GM12872 (cell line): ENCODE data around the gene ABTB2.

Experiments used
- TF ChIP-seq, protein P1 (sequence below): IDR thresholded peaks from 3 replicates; pipeline ENCODE4 v1.5.1; 2011; ENCODE audit warnings: low read depth, mild to moderate bottlenecking, low read length, moderate library complexity; ENCODE audit not compliant: insufficient read depth

ABTB2 gene

DNA sequence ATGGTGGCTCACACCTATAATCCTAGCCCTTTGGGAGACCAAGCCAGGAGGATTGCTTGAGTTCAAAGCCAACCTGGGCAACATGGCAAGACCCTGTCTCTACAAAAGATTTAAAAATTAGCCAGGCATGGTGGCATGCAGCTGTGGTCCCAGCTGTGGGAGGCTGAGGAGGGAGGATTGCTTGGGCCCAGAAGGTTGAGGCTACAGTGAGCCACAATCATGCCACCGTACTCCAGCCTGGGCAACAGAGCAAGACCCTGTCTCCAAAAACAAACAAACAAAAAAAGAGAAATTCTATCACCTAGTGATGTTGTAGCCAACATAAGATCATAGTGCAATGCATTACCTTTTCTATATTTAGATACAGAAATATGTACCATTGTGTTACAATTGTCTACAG is 138.5 kb downstream of the ABTB2 start:
- TF ChIP-seq, protein P1, sequence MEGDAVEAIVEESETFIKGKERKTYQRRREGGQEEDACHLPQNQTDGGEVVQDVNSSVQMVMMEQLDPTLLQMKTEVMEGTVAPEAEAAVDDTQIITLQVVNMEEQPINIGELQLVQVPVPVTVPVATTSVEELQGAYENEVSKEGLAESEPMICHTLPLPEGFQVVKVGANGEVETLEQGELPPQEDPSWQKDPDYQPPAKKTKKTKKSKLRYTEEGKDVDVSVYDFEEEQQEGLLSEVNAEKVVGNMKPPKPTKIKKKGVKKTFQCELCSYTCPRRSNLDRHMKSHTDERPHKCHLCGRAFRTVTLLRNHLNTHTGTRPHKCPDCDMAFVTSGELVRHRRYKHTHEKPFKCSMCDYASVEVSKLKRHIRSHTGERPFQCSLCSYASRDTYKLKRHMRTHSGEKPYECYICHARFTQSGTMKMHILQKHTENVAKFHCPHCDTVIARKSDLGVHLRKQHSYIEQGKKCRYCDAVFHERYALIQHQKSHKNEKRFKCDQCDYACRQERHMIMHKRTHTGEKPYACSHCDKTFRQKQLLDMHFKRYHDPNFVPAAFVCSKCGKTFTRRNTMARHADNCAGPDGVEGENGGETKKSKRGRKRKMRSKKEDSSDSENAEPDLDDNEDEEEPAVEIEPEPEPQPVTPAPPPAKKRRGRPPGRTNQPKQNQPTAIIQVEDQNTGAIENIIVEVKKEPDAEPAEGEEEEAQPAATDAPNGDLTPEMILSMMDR = no peak

DNA sequence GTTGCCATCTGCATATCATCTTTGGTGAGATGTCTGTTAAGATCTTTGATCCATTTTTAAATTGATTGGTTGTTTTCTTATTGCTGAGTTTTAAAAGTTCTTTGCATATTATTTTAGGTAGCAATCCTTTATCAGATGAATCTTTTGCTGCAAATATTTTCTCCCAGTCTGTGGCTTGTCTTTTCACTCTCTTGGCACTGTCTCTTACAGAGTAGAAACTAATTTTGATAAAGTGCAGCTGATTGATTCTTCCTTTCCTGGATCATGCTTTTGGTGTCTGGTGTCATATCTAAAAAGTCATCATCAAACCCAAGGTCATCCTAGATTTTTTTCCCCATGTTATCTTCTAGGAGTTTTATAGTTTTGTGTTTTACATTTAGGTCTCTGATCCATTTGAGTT is 139.7 kb downstream of the ABTB2 start:
- TF ChIP-seq, protein P1 = no peak

DNA sequence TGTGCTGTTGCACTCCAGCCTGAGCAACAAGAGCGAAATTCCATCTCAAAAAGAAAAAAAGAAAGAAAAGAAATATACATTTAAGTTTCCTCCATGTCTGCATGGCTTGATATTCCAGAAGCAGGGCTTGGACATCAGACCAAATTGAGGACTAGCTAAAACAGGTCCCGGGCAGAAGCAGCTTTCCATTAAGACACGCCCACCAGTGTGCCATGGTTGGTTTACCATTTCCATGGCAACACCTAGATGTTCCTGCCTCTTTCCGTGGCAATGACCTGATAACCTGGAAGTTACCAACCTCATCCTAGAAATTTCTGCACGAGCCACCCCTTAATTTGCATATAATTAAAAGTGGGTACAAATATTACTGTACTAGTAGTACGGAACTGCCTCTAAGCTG is 141.1 kb downstream of the ABTB2 start:
- TF ChIP-seq, protein P1 = no peak

DNA sequence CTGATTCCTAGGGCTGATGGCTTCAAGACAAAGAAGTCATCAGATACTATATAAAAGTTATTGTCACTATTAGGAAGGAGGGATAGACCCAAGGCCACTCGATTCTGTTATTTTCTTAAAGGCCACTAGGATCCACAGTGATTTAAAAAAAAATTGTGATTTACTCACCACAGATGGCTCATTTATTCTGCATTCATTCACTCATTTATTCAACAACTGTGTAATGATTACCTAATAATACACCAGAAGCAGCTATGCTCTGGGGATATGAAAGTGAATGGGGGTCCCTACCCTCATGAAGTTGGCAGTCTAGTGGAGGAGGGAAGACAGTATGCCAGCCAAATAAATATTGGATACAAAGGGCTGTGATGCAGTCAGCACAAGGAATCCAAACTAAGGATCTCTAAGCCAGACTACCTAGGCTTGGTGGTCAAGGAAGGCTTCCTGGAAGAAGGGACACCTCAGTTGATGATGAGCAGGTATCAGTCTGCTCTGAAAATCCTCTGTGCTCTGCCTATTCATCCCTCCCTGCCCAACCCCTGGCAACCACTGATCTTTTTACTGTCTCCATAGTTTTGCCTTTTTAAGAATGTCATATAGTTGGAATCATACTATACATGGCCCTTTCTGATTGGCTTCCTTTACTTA is 141.9 kb downstream of the ABTB2 start:
- TF ChIP-seq, protein P1 = no peak

DNA sequence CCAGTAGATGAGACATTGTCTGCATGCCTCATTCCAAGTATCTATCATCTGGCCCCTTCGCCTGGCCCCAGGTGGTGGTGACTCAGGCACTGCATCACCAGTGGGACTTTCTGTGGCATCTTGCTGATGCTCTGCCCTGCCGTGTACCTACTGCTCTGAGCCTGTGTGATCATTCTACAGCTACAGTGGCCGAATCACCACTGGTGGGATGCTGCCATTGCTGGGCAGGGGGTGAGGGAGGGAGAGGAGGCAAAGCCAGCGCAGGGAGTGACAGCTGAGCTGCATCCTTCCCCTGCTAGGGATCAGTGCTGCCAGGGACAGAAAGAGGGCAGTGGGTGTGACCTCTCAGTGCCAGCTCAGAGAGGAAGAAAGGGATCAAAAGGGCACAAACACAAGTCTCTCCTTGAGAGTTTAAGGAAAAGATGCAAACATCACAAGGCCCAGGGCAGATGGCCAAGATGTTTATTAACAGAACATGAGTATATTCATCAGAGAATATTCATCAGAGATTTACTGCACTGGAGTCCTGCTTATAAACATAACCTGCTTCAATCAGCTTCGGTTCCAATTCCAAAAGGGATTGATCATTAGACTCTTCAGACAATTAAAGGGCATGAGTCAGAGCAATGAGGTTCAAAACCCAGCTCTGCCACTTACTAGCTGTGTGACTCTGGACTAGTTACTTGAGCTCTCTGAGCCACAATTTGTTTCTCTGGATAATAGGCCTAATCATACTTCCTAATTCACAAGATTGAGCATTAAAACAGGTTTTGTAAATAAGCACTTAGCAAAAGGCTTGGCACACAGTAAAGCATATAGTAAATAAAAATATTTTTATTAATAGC is 142.6 kb downstream of the ABTB2 start:
- TF ChIP-seq, protein P1 = no peak

DNA sequence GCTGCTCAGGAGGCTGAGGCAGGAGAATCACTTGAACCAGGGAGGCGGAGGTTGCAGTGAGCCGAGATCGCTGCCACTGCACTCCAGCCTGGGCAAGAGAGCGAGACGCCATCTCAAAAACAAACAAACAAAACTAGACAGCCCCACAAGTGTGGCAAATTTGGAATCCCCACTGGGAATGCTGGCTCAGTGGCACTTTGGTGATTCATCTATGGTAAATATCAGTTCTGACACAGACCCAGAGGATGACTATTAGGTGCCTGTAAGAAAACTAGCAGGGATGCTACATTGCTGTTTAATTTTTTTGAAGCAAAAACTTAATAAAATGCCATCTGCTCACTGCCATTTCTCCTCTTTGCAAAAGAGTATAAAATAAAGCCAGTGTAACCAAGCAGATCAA is 144.4 kb downstream of the ABTB2 start:
- TF ChIP-seq, protein P1 = no peak

DNA sequence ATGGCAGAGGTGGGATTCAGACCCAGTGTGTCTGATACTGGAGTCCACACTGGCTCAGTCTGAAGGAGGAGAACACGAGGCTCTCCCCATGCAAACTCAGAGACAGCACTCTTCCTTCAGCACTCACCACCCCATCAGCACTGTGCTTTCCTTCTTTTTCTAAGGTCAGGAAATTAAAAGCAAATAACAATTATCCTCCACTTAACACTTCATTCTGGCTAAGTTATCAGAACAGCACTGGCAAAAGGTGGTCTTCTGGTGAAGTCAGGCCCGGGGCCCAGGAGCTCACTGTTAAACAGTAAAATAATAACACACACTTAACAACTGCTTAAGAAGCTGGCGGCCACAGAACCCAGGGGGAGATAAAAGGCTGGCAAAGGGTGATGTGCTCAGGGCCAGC is 145.2 kb downstream of the ABTB2 start:
- TF ChIP-seq, protein P1 = no peak
